Measurements from ENCODE around the gene ARHGEF28. TPM values are rescaled to one million over a fixed set of nuclear protein-coding genes. Genes with fewer than 3 reads are reported as not detected.

Gene ARHGEF28
- total RNA-seq, 2 experiments from 2014 or later, result not detected

- ChIA-PET POLR2A (no interaction called here), CTCF (no interaction called here)
Measured at GRCh38 chr5:73649926-73650325, 23.9 kb downstream of the ARHGEF28 start.

GRCh38 chr5:73652391-73652790 is 26.4 kb downstream of the ARHGEF28 start:
- CTCF ChIA-PET, result no interaction called here
- POLR2A ChIA-PET, result no interaction called here

GRCh38 chr5:73654171-73654811 is 28.3 kb downstream of the ARHGEF28 start:
- ChIA-PET POLR2A (no interaction called here), CTCF (no interaction called here)

- ChIA-PET POLR2A (no interaction called here), CTCF (no interaction called here)
Measured at GRCh38 chr5:73654819-73655318, 28.9 kb downstream of the ARHGEF28 start.

DNA sequence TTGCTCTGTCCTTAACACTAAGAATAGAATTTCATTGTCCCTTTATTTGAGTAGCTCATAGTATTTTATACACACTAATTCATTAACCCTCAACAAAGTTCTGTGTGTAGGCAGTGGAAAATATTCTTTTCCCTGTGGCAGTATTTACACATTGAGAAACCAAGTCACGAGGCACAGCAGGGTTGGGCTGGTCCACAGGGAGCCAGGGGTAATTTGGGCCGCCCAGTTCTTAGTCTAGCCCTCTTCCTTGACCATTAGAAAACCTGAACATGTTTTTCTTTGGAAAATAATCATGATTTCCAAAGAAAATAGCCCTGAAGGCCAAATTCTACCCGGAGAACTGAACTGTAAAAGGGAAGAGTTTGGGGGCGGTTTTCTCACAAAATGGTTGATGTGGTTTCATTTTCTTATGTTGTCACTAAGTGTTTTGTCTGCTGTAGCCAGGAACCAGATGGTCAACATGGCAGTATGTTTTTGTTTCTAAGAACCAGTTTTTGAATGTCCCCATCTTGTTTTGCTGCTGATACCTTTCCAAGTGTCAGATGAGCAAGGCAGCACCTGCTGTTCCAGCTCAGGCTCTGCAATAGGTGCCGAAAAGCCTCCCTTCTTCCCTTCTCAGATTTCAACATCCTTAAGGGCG is 29.6 kb downstream of the ARHGEF28 start:
- POLR2A ChIA-PET, result no interaction called here
- CTCF ChIA-PET, result no interaction called here

DNA sequence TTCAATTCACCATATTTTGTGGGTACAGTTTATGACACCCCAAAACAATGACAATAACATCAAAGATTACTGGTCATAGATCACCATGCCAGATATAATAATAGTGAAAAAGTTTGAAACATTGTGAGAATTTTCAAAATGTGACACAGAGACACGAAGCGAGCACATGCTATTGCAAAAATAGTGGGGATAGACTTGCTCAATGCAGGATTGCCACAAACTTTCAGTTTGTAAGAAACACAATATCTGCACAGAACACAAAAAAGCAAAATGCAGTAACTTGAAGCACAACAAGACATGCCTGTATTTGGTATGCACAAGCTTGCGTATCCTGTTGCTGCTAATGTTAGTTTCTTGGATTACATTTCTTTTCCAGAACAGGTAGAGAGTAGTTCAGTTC is 35.8 kb downstream of the ARHGEF28 start:
- POLR2A ChIA-PET, result no interaction called here
- CTCF ChIA-PET, result no interaction called here

GRCh38 chr5:73663161-73663859 is 37.3 kb downstream of the ARHGEF28 start:
- CTCF ChIA-PET, result no interaction called here
- POLR2A ChIA-PET, result no interaction called here

- ChIA-PET CTCF (no interaction called here), POLR2A (no interaction called here)
Measured at GRCh38 chr5:73663860-73664240, 37.9 kb downstream of the ARHGEF28 start.

DNA sequence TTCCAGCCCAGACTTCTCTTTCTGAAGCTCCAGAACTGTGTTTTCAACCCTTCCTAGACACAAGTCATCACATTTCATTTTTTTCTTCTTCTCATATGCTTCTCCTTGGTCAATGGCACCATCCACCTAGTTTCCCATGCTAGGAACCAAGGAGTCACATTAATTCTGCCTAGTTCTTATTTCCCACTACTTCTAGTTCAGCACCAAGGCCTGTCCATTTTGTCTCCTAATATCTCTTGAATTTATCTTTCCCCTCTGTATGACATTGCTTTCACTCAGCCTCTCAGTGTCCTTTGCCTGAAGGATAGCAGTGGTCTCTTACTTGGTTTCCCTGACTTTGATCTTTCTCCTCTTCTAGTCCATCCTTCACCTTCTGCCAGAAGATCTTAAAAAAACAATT is 38.8 kb downstream of the ARHGEF28 start:
- CTCF ChIA-PET, result no interaction called here

GRCh38 chr5:73666891-73667290 is 40.9 kb downstream of the ARHGEF28 start:
- ChIA-PET POLR2A (interaction anchor here (0.7 kb wide), 1 partner anchor 10 kb away, joined by 3 read pairs; no protein-coding TSS in a partner anchor), CTCF (no interaction called here)

More for the DNA sequence above, 38.8 kb downstream of the ARHGEF28 start:
- POLR2A ChIA-PET, result no interaction called here

DNA sequence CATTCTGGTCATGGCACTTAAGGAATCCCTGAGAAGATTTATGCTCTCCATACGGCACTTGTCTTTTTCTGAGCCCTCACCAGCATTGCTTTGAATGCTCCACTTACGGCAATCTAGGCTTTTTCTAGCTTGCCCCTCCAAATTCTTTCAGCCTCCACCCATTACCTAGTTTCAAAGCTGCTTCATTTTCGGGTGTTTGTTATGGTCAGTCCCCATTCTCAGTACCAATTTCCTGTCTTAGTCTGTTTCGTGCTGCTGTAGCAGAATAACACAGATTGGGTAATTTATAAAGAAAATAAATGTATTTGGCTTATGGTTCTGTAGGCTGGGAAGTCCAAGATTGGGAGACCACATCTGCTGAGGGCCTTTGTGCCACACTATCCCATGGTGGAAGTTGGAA is 42.0 kb downstream of the ARHGEF28 start:
- ChIA-PET CTCF (no interaction called here), POLR2A (no interaction called here)

DNA sequence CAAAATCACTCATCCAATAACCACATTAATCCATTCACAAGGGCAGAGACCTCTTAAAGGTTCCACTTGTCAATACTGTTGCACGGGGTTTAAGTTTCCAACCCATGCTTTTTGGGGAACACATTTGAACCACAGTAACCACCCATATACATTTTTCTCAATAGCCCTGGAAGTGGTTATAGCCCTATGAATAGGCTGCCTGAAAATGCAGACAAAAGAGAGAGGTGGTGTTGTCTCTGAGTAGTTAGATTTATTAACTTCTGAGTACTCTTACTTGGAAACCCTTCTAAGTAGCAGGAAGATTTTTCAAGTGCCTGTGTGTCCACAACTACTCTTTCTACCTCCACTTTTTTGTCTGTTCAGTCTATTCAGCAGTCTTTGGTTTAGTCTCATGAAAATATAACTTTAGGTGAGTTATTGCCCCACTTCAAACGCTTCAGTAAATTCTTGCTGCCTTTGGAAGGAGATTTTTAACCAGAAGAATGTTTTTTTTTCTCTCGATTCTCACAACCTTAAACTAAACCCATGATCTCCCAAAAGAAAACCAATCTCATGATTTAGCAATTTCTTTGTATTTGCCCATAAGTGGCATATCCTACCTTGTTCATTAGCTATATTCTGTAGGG is 42.6 kb downstream of the ARHGEF28 start:
- POLR2A ChIA-PET, result no interaction called here
- CTCF ChIA-PET, result no interaction called here

- ChIA-PET POLR2A (no interaction called here), CTCF (no interaction called here)
Measured at GRCh38 chr5:73670731-73671130, 44.7 kb downstream of the ARHGEF28 start.

DNA sequence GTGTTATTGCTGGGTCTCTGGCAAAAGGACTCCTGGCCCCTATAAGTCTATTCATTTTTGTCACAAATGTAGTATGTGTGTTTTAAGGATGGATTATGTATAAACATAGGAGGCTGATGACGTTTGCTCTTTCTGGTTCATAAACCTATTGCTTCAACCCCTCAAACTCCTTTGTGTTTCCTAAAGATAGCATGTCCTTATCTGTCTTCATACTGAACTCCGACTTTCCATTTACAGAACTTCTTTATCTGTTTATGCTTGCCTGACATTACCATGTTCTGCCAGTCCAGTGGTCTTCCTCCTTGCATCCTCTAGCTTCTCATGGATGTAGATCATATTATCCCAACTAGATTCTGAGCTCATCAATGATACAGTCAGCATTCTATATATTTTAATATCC is 46.1 kb downstream of the ARHGEF28 start:
- ChIA-PET POLR2A (no interaction called here), CTCF (no interaction called here)

- CTCF ChIA-PET, result no interaction called here
- POLR2A ChIA-PET, result no interaction called here
Measured at GRCh38 chr5:73673161-73673591, 47.2 kb downstream of the ARHGEF28 start.

GRCh38 chr5:73674669-73675004 is 48.6 kb downstream of the ARHGEF28 start:
- POLR2A ChIA-PET, result no interaction called here
- CTCF ChIA-PET, result no interaction called here

DNA sequence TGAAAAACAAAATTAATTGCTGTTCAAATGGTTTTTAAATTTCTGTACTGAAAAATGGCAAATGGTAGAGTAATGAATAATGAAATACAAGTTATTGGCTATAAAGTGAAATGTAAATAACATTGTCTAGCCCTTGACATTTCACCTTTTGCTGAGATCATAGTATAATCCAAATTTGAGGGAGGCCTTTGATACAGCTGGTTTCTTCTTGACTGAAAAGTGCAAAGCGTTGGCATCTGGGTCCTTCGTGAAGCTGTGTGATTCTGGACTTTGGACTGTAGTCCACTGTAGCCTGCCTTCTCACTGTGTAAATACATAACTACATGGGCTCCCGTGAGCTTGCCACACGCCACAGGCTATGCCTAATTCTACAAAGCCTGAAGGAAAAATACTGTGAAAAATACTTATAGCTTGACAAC is 52.3 kb downstream of the ARHGEF28 start:
- POLR2A ChIA-PET, result no interaction called here
- CTCF ChIA-PET, result no interaction called here

- ChIA-PET POLR2A (no interaction called here), CTCF (no interaction called here)
Measured at GRCh38 chr5:73678807-73679206, 52.8 kb downstream of the ARHGEF28 start.

DNA sequence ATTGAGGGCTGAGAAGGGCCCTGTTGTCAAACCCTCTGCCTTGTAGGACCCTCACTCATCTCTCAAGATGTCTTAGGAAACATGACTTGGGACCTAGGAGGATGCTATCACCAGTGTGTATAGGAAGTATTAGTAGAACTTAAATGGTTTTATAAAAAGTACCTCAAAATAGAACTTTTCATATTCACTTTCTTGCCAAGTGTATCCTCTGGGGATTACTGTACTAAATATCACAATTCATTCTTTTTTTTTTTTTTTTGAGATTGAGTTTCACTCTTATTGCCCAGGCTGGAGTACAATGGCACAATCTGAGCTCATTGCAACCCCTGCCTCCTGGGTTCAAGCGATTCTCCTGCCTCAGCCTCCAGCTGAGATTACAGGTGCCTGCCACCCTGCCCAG is 56.2 kb downstream of the ARHGEF28 start:
- CTCF ChIA-PET, result no interaction called here
- POLR2A ChIA-PET, result no interaction called here

DNA sequence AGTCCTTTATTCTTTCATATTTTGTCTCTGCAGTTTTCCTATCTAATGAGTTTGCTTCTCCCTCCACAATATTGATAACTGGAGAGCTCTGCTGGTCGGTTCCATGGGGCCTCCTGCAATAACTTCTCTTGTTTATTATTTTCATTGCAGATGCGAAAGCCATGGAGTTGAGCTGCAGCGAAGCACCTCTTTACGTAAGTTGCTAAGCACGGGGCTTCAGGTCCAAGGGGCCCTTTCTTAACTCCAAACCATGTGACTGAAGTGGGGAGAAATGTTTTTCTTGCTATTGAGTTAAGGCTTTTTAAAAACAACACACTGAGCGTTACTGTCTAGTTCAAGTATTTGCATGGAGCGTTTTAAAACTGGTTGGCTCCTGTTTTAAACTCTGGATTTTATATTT is 58.7 kb downstream of the ARHGEF28 start:
- CTCF ChIA-PET, result no interaction called here
- POLR2A ChIA-PET, result no interaction called here

DNA sequence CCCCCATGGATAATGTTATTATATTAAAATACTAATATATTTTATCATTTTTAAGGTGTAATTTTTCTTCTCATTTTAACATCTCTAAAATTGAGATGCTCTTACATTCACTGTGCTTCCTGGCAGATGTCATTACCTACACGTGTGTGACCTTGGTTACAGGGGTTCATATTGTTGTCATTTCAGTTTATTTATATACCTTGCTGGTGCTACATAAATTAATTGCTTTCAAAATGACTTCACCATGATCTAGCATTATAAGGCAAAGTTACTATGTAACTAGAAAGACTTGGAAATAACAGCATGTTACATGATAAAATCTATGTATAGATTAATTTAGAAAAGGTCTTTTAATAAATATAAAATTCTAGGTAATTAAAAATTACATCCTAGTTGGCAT is 60.9 kb downstream of the ARHGEF28 start:
- CTCF ChIA-PET, result no interaction called here
- POLR2A ChIA-PET, result no interaction called here
